OCI-LY7 (cell line): ENCODE measurements around the gene SMAD5. TPM values are rescaled to one million over a fixed set of nuclear protein-coding genes. Genes with fewer than 3 reads are reported as not detected.

ENCODE experiments used
- BruUV-seq: library from RNA; stranded (reverse); fragments of 400-500 nt; replicated peaks from 2 replicates; lab custom pipeline; 2021; lab: Mats Ljungman, UMichigan
- CTCF ChIA-PET: fragments of 300-600 bp; sonication (Branson Sonifier 250); formaldehyde crosslinking; loops from one replicate; lab custom pipeline; 2022; ENCODE audit warnings: antibody characterized with exemption; ENCODE audit not compliant: unreplicated experiment; lab: Charles Lee
- POLR2A ChIA-PET: fragments of 300-600 bp; sonication (Branson Sonifier 250); formaldehyde crosslinking; loops from one replicate; lab custom pipeline; 2022; ENCODE audit warnings: antibody characterized with exemption; lab: Charles Lee
- DNase-seq: peaks from one replicate; pipeline ENCODE4 v3.0.0-alpha.2; 2015; ENCODE audit warnings: low spot score
- H2AFZ ChIP-seq: fragments of 200-600 bp; sonication (generic), shearing (Covaris generic); 2 replicates; pipeline ENCODE4 v1.6.1; 2014; ENCODE audit warnings: mild to moderate bottlenecking, antibody characterized with exemption, low read length, moderate library complexity
- H3K27ac ChIP-seq: fragments of 200-600 bp; sonication (generic); 2 replicates; pipeline ENCODE4 v1.5.1; 2014; ENCODE audit warnings: mixed run types, low read depth, mild to moderate bottlenecking, moderate library complexity, low read length, inconsistent platforms; ENCODE audit not compliant: poor library complexity, severe bottlenecking
- H3K36me3 ChIP-seq: fragments of 200-600 bp; sonication (generic); 2 replicates; pipeline ENCODE4 v1.6.1; 2014; ENCODE audit warnings: mild to moderate bottlenecking, antibody characterized with exemption, low read length, moderate library complexity, mixed read lengths; ENCODE audit not compliant: insufficient read depth
- H3K4me1 ChIP-seq: fragments of 200-600 bp; sonication (generic); 2 replicates; pipeline ENCODE4 v1.5.1; 2014; ENCODE audit warnings: mild to moderate bottlenecking, low read length; ENCODE audit not compliant: insufficient read depth, poor library complexity, severe bottlenecking
- H3K4me2 ChIP-seq: fragments of 200-600 bp; sonication (generic); 2 replicates; pipeline ENCODE4 v1.6.1; 2014; ENCODE audit warnings: mild to moderate bottlenecking, low read length
- H3K4me3 ChIP-seq: fragments of 200-600 bp; sonication (generic); 2 replicates; pipeline ENCODE4 v1.5.1; 2014; ENCODE audit warnings: mild to moderate bottlenecking, low read depth, low read length; ENCODE audit not compliant: poor library complexity, severe bottlenecking
- H3K79me2 ChIP-seq: fragments of 200-600 bp; sonication (generic); 2 replicates; pipeline ENCODE4 v1.6.1; 2016; ENCODE audit warnings: low read depth, mild to moderate bottlenecking, low read length, moderate library complexity, mixed read lengths; ENCODE audit not compliant: insufficient read depth
- H3K9me2 ChIP-seq: fragments of 200-600 bp; sonication (generic); 2 replicates; pipeline ENCODE4 v1.6.1; 2016; ENCODE audit warnings: mild to moderate bottlenecking, low read length, mixed read lengths; ENCODE audit not compliant: insufficient read depth
- H3K9me3 ChIP-seq: fragments of 200-600 bp; sonication (generic); 2 replicates; pipeline ENCODE4 v1.6.1; 2014; ENCODE audit warnings: mild to moderate bottlenecking, mixed run types, low read length, mixed read lengths
- H4K20me1 ChIP-seq: fragments of 200-600 bp; sonication (generic); 2 replicates; pipeline ENCODE4 v1.6.1; 2014; ENCODE audit warnings: mild to moderate bottlenecking, antibody characterized with exemption, low read length, moderate library complexity, mixed read lengths; ENCODE audit not compliant: insufficient read depth
- EZH2phosphoT487 ChIP-seq: fragments of 200-600 bp; sonication (generic); IDR thresholded peaks from 2 replicates; pipeline ENCODE4 v1.6.1; 2018; ENCODE audit warnings: low read depth, borderline replicate concordance, mild to moderate bottlenecking, mixed run types, antibody characterized with exemption, low read length, moderate library complexity, mixed read lengths
- intact Hi-C: fragments of 100-400 bp; cut with micrococcal nuclease; formaldehyde crosslinking; loops from one replicate; pipeline ENCODE4 v1.10.0; 2022; ENCODE audit not compliant: unreplicated experiment
- total RNA-seq, 2 experiments: library from RNA; depleted of rRNA in 1 of 2; stranded (reverse); fragments of >200 nt in 1 of 2; shearing (Covaris generic) in 1 of 2; gene quantifications; 2 replicates each; pipeline ENCODE4 v1.2.3, GENCODE V29; 2014 to 2022
- TF ChIP-seq, protein P1 (sequence below): fragments of 200-600 bp; sonication (generic); conservative IDR thresholded peaks from 2 replicates; pipeline ENCODE4 v1.5.1; 2014; ENCODE audit warnings: mild to moderate bottlenecking, antibody characterized with exemption, low read length, moderate library complexity, mixed read lengths

Gene SMAD5
- total RNA-seq, 2 experiments from 2014 or later, result 32.9 to 94.5 TPM

DNA sequence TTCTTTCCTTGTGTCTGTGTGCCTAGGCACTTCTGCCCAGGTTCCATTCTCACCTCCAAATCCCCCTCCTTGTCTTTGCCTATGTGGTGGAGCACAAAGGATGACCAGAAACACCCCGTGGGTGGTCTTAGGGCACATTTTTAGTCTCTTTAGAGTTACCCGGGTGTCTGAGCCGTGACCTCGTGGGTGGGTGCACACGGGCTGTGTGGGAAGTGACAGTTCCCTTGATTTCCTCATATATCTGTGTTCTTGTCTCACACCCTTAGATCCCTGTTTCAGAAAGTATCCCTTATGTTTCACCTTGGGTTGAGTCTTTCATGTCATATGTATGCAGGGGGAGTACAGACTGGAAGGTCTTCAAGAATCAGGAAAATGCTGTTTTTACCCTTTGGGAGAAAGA is 73.7 kb downstream of the SMAD5 start:
- no peaks in the 10 kb centered on the region for H3K79me2 ChIP-seq
- POLR2A ChIA-PET, result interaction anchor here (0.7 kb wide), 1 partner anchor 28 kb away, joined by 3 read pairs; no protein-coding TSS in a partner anchor
- CTCF ChIA-PET, result no interaction called here
- intact Hi-C loops, result no loop called here
- no TSS peak for BruUV-seq
- TF ChIP-seq, protein P1, sequence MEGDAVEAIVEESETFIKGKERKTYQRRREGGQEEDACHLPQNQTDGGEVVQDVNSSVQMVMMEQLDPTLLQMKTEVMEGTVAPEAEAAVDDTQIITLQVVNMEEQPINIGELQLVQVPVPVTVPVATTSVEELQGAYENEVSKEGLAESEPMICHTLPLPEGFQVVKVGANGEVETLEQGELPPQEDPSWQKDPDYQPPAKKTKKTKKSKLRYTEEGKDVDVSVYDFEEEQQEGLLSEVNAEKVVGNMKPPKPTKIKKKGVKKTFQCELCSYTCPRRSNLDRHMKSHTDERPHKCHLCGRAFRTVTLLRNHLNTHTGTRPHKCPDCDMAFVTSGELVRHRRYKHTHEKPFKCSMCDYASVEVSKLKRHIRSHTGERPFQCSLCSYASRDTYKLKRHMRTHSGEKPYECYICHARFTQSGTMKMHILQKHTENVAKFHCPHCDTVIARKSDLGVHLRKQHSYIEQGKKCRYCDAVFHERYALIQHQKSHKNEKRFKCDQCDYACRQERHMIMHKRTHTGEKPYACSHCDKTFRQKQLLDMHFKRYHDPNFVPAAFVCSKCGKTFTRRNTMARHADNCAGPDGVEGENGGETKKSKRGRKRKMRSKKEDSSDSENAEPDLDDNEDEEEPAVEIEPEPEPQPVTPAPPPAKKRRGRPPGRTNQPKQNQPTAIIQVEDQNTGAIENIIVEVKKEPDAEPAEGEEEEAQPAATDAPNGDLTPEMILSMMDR, result no peak
- no peak for TF ChIP-seq EZH2phosphoT487
- H3K4me3 ChIP-seq, result no peak overlapping the region
- no peaks in the 10 kb centered on the region for H3K36me3 ChIP-seq
- H3K4me2 ChIP-seq, result no peak overlapping the region
- no peak overlapping the region for H2AFZ ChIP-seq
- H3K9me2 ChIP-seq, result no peaks in the 10 kb centered on the region
- no peaks in the 10 kb centered on the region for H4K20me1 ChIP-seq
- H3K4me1 ChIP-seq, result no peaks in the 10 kb centered on the region
- no peak for DNase-seq
- no peaks in the 10 kb centered on the region for H3K9me3 ChIP-seq
- no peak overlapping the region for H3K27ac ChIP-seq

DNA sequence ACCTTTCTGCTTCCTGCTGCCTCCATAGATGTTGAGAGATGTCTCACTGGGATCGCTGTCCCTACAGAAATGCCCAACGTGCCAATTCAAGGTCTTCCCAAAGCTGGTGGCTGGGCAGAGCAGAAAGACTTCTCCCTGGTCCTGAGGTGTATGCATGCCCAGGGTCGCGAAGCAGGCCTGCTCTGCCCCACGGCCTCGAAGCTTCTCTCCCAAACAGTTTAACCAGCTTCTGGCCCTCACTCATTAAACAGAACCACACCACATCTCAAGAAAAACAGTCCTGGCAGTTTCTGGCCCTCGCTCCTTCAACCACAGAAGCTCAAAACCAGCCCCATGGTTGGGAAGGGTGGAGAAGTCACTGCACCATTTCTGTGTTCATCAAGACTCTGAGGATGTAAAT is 75.0 kb downstream of the SMAD5 start:
- POLR2A ChIA-PET, result no interaction called here
- no peak overlapping the region for H2AFZ ChIP-seq
- no peak overlapping the region for H3K27ac ChIP-seq
- H3K9me2 ChIP-seq, result no peaks in the 10 kb centered on the region
- no peaks in the 10 kb centered on the region for H3K79me2 ChIP-seq
- H4K20me1 ChIP-seq, result no peaks in the 10 kb centered on the region
- H3K4me2 ChIP-seq, result no peak overlapping the region
- H3K36me3 ChIP-seq, result no peaks in the 10 kb centered on the region
- H3K9me3 ChIP-seq, result no peaks in the 10 kb centered on the region
- no peak for DNase-seq
- H3K4me1 ChIP-seq, result no peaks in the 10 kb centered on the region
- CTCF ChIA-PET, result no interaction called here
- TF ChIP-seq, protein P1, result no peak
- no peak for TF ChIP-seq EZH2phosphoT487
- intact Hi-C loops, result no loop called here
- no peak overlapping the region for H3K4me3 ChIP-seq
- no TSS peak for BruUV-seq

DNA sequence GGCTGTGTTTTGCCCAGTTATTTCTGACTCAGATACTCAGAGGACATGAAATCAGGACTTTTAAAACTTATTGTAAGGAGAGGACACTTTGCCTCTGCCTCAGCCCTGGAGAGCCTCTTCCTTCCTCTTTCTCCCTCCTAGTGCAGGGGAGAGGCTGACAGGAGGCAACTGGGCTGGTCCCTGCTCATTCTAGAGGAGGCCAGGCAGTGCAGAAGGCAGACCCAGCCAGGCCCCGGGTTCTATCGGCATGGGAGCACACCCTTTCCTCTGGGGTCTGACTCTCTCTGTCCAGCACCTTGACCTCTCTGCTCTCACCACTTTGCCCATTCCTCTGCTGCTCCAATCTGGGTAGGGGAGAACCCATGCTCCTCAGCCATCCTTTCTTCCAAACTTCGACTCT is 76.3 kb downstream of the SMAD5 start:
- CTCF ChIA-PET, result no interaction called here

More for the DNA sequence above, 76.3 kb downstream of the SMAD5 start:
- Histone ChIP-seq H3K4me1 (no peaks in the 10 kb centered on the region), H3K9me3 (no peaks in the 10 kb centered on the region), H4K20me1 (no peaks in the 10 kb centered on the region), H3K9me2 (no peaks in the 10 kb centered on the region), H2AFZ (no peak overlapping the region), H3K27ac (no peak overlapping the region), H3K4me2 (no peak overlapping the region), H3K4me3 (no peak overlapping the region), H3K36me3 (no peaks in the 10 kb centered on the region), H3K79me2 (no peaks in the 10 kb centered on the region)
- BruUV-seq, result no TSS peak
- no peak for TF ChIP-seq EZH2phosphoT487
- no peak for DNase-seq
- intact Hi-C loops, result no loop called here
- POLR2A ChIA-PET, result no interaction called here
